GM11168 (cell line): Measurements from ENCODE around the gene FBXW5.

Source experiments
- in situ Hi-C: fragments of 300-500 bp; cut with MboI; formaldehyde crosslinking; loops from one replicate; pipeline ENCODE4 v1.12.0; 2022; ENCODE audit warnings: low sequenced_read_pairs; ENCODE audit not compliant: unreplicated experiment

Gene FBXW5

DNA sequence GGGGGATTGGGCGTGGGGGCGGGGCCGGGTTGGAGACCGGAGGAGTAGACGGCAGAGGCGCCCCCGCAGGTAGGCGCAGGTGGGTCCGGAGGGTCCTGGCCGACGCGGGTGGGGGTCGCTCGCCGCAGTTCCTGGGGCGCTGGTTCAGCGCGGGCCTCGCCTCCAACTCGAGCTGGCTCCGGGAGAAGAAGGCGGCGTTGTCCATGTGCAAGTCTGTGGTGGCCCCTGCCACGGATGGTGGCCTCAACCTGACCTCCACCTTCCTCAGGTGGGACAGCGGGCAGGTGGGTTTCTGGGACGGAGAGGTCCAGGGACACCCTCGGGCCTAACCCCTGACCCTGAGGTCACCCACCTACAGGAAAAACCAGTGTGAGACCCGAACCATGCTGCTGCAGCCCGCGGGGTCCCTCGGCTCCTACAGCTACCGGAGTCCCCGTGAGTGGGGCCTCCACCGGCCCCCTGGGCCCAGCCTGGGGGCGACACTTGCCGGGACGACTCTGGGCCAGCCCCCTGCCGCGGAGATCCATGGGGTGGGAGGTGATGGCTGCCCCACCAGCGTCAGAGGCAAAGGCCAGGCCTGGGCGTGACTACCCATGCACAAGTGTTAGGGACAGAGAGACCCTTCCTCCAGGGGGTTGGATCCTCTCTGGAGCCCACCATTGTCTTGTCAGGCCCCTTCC lies 34.5 kb upstream of the FBXW5 start:
- in situ Hi-C loops = no loop called here

- in situ Hi-C loops = no loop called here
Observed at GRCh38 chr9:136978073-136978864, 33.7 kb upstream of the FBXW5 start.

- in situ Hi-C loops = no loop called here
Observed at GRCh38 chr9:136977649-136978072, 33.1 kb upstream of the FBXW5 start.

DNA sequence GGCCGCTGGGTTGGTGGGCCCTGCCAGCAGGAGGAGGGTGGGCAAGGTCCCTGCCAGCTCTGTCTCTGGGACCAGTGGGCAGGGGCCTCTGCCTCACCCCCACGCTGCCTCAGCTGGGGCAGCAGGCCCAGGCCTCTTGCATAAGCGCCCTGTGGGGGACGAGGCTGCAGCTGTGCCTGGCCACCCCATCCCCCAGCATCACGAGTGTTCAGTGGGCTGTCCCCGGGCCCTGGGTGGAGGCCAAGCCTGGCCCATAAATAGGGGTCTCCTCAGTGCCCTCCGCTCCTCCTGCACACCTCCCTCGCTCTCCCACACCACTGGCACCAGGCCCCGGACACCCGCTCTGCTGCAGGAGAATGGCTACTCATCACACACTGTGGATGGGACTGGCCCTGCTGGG lies 32.7 kb upstream of the FBXW5 start, which contains the start of gene PTGDS:
TSS of gene PTGDS (plus strand) at position 282 of the 400 bp plus-strand sequence. CDS start at position 357, 75 bp downstream.
- in situ Hi-C loops = no loop called here

DNA sequence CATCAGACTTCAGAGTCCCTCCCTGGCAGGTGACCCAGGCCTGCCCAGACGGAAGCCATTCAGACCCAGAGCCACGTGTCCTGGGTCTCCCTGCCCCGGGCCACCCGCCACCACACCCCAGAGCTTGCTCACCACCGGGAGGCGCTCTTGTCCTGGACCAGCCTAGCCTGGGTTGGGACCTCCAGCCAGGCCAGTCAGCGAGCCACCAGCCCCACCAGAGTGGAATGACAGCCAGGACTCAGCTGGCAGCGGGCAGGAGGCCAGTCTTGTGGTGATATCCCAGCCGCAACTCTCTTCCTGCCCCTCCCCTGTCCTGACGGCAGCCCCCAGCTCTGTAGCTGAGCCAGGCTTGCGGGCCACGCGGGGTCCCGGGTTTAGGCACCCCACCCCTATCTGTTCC lies 31.1 kb upstream of the FBXW5 start:
- in situ Hi-C loops = no loop called here

DNA sequence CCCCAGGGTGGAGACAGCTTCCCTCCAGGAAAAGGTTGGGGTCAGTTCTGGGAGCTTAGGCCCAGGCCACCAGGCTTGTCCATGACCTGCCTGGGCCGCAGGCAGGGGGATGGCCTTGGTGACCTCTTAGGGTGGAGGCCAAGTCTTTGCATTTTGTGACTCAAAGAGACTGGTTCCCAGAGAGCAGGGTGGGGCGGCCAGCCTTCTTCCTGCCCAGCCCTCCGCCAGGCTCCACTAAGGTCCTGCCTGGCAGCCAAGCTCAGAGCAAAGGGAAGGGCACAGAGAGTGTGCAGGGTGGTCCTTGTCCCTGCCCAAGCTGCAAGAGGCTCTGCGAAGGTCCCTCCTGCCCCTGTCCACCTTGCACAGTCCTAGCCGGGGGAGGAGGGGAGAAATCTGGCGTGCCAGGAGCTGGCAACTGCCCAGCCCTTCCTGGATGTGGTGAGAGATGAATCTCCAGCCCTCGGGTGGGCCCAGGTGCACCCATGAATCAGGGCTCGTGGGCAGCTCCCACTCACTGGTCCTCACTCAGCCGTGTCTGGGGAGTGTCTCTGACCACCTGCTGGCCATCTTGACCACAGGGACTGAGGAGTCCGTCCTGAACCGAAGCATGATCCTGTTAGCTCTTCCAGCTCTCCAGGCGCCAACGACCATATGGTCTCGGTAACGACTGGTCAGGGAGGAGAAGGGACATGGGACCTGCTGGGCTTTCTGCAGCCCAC lies 30.4 kb upstream of the FBXW5 start:
- in situ Hi-C loops = no loop called here

DNA sequence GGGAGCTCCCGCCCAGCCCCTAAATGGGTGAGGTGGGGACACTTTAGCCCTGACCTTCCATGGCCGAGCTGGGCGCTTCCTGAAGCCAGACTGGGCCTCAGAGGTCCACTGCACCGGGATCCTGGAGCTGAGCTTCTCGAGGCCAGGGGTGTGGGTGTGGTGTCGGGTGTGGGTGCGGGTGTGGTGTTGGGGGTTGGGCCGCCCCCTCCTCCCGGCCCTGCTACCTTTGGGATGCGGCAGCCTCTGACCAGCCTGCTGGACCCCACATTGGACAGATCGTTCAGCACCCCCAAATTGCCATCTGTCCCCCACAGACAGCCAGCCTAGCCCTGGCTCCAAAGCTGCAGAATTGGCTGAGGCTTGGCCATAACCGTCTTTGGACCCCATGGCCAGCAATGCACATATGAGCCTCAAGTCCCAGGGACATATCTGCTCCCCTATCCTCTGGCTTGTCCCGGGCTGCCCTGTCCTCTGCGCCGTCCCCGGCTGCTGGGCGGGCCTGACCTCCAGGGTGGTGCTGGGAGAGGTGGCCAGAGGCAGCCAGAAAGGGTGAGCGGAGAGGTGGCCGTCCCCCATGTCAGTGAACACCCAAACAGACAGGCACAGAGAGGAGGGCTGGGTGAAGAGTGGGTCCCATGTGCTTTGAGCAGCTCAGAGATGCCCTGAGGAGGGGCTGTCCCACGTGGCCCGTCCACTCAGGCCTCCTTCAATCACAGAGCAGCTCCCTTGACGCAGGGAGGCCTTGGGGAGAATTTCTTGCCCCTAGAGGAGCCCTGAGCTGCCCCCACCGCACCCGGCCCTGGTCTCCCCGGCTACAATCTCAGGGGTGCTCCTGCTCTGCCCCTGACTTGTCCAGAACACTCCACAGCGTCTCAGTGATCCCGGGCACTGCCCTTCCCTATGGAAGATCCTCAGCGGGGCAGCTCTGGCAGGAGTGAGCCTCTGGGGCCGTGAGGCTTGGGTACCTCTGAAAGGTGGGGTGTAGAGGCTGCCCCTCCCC lies 29.4 kb upstream of the FBXW5 start:
- in situ Hi-C loops = no loop called here

DNA sequence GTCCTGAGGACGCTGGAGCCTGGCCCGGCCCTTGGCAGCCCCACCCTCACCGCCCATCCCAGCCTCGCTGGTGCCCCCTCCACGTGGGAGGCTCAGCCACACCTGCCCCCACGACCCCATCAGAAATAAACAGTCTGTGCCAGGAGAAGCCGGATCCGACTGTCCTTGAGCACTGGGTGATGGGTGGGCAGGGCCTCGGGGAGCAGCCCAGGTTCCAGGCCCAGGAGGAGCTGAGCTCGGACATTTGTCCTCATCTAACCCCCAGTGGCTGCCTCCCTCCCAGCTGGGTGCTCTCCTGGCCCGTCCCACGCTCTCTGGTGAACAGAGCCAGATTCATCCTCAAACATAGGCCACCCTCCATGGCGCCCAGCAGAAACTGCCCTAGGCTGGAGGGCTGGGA lies 28.2 kb upstream of the FBXW5 start:
- in situ Hi-C loops = no loop called here

- in situ Hi-C loops = no loop called here
Observed at GRCh38 chr9:136972335-136972734, 27.8 kb upstream of the FBXW5 start.

- in situ Hi-C loops = no loop called here
Observed at GRCh38 chr9:136971746-136972145, 27.2 kb upstream of the FBXW5 start.

DNA sequence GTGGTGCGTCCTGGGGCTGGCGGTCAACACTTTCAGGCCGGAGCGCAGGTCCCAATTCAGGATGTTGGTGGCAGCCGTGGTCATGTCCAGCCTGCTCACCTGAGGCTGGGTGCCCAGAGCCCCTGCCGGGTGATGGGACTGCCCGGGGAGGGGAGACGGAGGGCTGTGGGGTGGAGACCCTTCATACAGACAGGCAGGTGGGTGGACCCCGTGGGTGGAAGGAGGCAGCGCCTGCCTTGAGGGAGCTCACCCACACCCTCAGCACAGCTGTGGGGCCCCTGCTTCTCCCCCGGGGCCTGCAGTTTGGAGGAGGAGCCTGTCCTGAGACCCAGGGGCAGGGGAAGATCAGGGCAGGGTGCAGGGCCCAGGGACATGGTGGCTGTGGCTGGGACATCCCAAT lies 25.8 kb upstream of the FBXW5 start:
- in situ Hi-C loops = no loop called here

DNA sequence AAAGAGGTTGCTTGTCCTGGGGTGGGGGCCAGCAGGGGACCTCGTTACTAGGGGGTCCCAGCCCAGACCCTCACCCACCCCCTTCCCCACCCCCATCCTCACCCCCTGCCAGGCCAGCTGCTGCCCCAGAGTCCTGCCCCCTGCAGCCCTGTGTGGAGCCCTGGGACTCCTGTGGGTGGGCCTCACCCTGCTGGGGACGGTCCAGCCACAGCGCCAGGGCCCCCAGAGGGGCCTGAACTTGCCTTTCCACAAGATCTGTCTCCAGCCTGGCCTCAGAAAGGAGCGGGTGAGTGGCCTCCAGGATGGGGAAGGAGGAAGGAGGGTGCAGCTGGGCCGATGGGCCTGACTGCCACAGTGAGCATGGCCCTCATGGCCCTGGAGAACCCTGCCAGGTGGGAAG lies 25.2 kb upstream of the FBXW5 start:
- in situ Hi-C loops = no loop called here

DNA sequence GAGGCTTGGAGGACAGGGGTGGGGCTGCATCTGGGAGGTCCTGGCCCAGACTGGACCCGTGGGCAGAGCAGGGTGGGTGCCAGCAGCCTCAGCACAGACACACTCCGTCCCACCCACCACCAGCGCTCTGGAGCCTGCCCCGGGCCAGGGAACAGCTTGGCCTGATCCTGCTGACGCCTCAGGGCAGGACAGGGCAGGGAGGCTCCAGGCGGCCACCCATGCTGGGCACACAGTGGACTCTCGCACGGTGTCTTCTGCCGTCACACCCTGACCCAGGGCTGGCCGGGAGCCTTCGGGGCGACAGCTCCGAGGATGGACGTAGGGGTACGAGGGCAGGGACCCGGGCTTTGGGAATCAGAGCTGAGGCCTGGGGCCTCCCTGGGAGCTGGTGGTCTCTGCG lies 24.6 kb upstream of the FBXW5 start:
- in situ Hi-C loops = no loop called here

GRCh38 chr9:136968333-136969127 lies 24.0 kb upstream of the FBXW5 start:
- in situ Hi-C loops = no loop called here

GRCh38 chr9:136965771-136966484 lies 21.4 kb upstream of the FBXW5 start:
- in situ Hi-C loops = no loop called here

- in situ Hi-C loops = no loop called here
Observed at GRCh38 chr9:136964833-136965422, 20.4 kb upstream of the FBXW5 start.

GRCh38 chr9:136964171-136964689 lies 19.7 kb upstream of the FBXW5 start:
- in situ Hi-C loops = no loop called here

GRCh38 chr9:136963751-136964150 lies 19.2 kb upstream of the FBXW5 start:
- in situ Hi-C loops = no loop called here
